ENCODE results near the gene SRSF1. TPM values are rescaled to one million over a fixed set of nuclear protein-coding genes. Genes with fewer than 3 reads are reported as not detected.

Gene SRSF1
- total RNA-seq, 1 experiment from 2014 or later: 462 TPM

GRCh38 chr17:57984261-57984890, 22.7 kb downstream of the SRSF1 start:
- Mint-ChIP-seq H3K4me1 (peaks cover 42 to 45% of the 10 kb centered on the region in 2 experiments), H3K27ac (no peak overlapping the region), H3K36me3 (ENCODE audit: insufficient read depth in 1 of 3, low read depth in 3 of 3) (peaks cover 0 to 37% (median 33%) of the 10 kb centered on the region in 3 experiments), H3K4me3 (no peak overlapping the region), H3K9me3 (no peaks in the 10 kb centered on the region), H3K27me3 (ENCODE audit: low read depth) (no peaks in the 10 kb centered on the region)
- no peak overlapping the region for H3K9ac ChIP-seq (ENCODE audit: extremely low read depth, insufficient read length, low read length)
- H2BK20ac ChIP-seq (ENCODE audit: low read depth, low read length, poor library complexity, severe bottlenecking): no peak overlapping the region
- no peak overlapping the region for H3K56ac ChIP-seq (ENCODE audit: insufficient read length, low read depth, low read length)
- H3K23ac ChIP-seq (ENCODE audit: insufficient read length, low read depth, low read length): no peak overlapping the region
- no peak overlapping the region for H2AFZ ChIP-seq (ENCODE audit: low read length)
- WGBS (ENCODE audit: extremely low coverage, insufficient read length, low lambda C conversion rate): no CpG with 5 or more reads among the region's 4 CpGs
- H3K9me3 ChIP-seq (ENCODE audit: control insufficient read depth, low read depth, low read length): no peaks in the 10 kb centered on the region
- H2BK12ac ChIP-seq (ENCODE audit: insufficient read length, low read depth, low read length): no peak overlapping the region
- no peak overlapping the region for H3T11ph ChIP-seq (ENCODE audit: low read length)
- peaks cover 6% of the 10 kb centered on the region for H3K79me1 ChIP-seq (ENCODE audit: insufficient read depth, low read depth, low read length, poor library complexity, severe bottlenecking)
- no peak overlapping the region for H3K18ac ChIP-seq (ENCODE audit: insufficient read length, low read depth, low read length)
- H2BK120ac ChIP-seq (ENCODE audit: low read depth, low read length, poor library complexity, severe bottlenecking): no peak overlapping the region
- H3K27me3 ChIP-seq (ENCODE audit: insufficient read depth, low read length): no peaks in the 10 kb centered on the region
- no peak overlapping the region for H3K27ac ChIP-seq (ENCODE audit: insufficient read length, low read depth, low read length)
- TF ChIP-seq, protein P1, sequence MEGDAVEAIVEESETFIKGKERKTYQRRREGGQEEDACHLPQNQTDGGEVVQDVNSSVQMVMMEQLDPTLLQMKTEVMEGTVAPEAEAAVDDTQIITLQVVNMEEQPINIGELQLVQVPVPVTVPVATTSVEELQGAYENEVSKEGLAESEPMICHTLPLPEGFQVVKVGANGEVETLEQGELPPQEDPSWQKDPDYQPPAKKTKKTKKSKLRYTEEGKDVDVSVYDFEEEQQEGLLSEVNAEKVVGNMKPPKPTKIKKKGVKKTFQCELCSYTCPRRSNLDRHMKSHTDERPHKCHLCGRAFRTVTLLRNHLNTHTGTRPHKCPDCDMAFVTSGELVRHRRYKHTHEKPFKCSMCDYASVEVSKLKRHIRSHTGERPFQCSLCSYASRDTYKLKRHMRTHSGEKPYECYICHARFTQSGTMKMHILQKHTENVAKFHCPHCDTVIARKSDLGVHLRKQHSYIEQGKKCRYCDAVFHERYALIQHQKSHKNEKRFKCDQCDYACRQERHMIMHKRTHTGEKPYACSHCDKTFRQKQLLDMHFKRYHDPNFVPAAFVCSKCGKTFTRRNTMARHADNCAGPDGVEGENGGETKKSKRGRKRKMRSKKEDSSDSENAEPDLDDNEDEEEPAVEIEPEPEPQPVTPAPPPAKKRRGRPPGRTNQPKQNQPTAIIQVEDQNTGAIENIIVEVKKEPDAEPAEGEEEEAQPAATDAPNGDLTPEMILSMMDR (conservative IDR thresholded peaks at IDR 0.05): no peak
- H3K79me2 ChIP-seq (ENCODE audit: insufficient read depth, low read length): peaks cover 19% of the 10 kb centered on the region; the same call in 1 of the 2 replicates
- H2AK5ac ChIP-seq (ENCODE audit: insufficient read length, low read length): no peak overlapping the region
- no peak overlapping the region for H4K8ac ChIP-seq (replicated peaks; ENCODE audit: insufficient read length, low read depth, low read length)
- no peak overlapping the region for H2BK15ac ChIP-seq (ENCODE audit: low read depth, low read length)
- no peak overlapping the region for H3K4ac ChIP-seq (ENCODE audit: low read depth, low read length)
- DNase-seq: no peak
- no peak overlapping the region for H3K4me2 ChIP-seq (ENCODE audit: insufficient read depth, insufficient read length, low read length)
- H3K14ac ChIP-seq (ENCODE audit: insufficient read depth, low read length): no peak overlapping the region
- no peaks in the 10 kb centered on the region for H3K4me1 ChIP-seq (ENCODE audit: insufficient read depth, low read length)
- no peak overlapping the region for H4K91ac ChIP-seq (ENCODE audit: insufficient read length, low read depth, low read length)
- H4K5ac ChIP-seq (ENCODE audit: insufficient read length, low read depth, low read length): no peak overlapping the region
- no peaks in the 10 kb centered on the region for H4K20me1 ChIP-seq (ENCODE audit: control insufficient read depth, insufficient read depth, insufficient read length)
- H2BK5ac ChIP-seq (ENCODE audit: insufficient read length, low read length): no peak overlapping the region
- peaks cover 12% of the 10 kb centered on the region for H3K23me2 ChIP-seq (ENCODE audit: insufficient read length, low read depth, low read length, poor library complexity, severe bottlenecking)

All from H9 (cell line).